ENCODE results near the gene ARHGAP15.
"Not testable (repeated sequence)": the region's sequence is repeated elsewhere in the genome, so short reads cannot be mapped to it uniquely, and the experiment has no call there.

The ARHGAP15 gene

DNA sequence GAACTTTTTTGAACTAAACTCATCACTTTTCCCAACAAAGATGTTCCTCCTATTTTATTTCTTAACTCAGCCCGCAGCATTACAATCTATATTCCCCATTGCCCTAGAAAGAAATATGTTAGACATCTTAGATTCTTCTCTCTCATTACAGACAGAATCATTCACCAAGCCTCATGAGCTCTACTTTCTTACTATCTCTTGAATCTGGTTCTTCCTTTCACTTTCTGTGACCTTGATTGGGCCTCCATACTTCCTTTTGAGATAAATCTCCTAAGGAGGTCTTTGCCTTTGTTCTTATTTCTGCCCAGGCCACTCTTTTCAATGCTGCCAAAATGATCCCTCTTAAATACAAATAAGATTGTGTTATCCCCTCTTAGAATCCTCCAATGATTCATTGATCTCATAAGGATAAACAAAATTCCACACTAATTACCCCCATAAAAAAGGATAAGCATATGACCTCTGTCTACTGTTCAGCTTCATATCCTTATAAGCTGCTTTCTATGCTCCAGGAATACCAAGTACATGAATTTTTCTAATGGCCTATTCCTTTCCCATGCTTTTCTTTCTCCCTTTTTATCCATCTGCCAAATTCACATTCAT lies 400.0 kb downstream of the ARHGAP15 start:
- DNase-seq (ENCODE audit: low read depth in 2 of 2): no peak

DNA sequence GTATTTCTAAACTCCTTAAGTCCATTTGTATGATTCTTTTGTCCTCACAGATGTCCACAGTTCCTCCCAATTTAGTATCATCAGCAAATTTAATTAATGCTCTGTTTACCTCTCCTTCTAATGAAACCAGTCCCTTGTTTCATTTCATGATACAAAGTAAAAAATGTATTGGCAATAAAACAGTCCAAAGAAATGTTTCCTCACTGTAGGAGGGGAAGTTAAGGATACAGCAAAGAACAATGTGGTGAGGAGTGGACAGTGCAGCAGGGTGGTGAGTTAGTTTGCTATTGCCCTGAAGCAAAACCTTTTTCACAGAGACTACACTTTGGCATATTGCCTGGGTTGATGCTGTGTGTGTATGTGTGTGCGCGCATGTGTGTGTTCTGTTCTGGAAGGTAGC lies 401.5 kb downstream of the ARHGAP15 start:
- DNase-seq (ENCODE audit: low read depth in 2 of 2): no peak

DNA sequence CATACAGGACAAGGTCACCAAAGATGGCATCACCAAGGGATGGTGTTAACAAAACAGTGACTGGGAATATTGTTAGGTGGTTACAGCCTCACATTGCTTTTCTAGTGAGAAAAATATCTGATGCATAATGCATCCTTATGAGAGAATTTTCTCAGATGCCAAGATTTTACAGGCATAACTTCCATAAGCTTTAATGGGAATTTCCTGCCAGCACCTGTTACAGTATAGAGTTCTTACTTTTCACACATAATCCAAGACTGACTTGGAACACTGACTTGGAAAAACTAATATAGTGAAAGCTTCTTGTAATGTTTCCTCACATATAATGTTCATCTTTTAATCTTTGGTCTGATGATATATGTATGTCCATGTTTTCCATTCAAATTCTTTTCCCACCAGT lies 402.8 kb downstream of the ARHGAP15 start:
- DNase-seq (ENCODE audit: low read depth in 2 of 2): no peak

DNA sequence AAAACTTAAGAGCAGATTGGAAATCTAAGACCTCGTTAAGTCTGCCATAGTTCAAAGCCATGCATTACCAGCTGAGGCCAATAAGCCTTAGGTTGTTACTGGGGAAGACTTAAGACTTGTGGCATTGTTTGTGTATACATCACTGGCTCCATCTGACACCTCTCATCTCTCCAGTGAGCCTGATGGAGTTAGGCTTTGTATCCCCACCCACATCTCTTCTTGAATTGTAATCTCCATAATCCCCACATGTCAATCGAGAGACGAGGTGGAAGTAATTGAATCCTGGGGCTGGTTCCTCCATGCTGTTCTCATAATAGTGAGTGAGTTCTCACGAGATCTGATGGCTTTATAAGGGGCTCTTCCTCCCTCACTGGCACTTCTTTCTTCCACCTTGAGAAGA lies 404.6 kb downstream of the ARHGAP15 start:
- no peak for DNase-seq (ENCODE audit: low read depth in 2 of 2)

DNA sequence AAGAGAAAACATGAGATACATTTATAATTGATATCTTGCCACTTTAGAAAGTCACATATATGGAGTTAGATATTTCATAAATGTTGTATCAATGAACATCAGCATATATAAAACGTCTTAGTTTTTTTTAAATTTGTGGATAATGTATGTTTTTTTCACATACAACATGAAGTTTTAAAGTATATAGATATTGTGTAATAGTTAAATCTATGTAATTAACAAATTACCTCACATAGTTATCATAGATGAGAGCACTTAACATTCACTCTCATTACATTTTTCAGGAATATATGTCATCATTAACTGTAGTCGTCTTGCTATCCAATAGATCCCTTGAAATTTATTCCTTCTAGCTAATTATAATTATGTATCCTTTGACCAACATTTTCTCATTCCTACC lies 406.6 kb downstream of the ARHGAP15 start:
- no peak for DNase-seq (ENCODE audit: low read depth in 2 of 2)

DNA sequence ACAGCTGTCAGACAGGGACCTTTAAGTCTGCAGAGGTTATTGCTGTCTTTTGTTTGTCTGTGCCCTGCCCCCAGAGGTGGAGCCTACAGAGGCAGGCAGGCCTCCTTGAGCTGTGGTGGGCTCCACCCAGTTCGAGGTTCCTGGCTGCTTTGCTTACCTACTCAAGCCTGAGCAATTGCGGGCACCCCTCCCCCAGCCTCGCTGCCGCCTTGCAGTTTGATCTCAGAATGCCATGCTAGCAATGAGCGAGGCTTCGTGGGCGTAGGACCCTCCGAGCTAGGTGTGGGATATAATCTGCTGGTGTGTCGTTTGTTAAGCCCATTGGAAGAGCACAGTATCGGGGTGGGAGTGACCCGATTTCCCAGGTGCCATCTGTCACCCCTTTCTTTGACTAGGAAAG lies 412.7 kb downstream of the ARHGAP15 start:
- DNase-seq (ENCODE audit: low read depth in 2 of 2): not testable (repeated sequence)

DNA sequence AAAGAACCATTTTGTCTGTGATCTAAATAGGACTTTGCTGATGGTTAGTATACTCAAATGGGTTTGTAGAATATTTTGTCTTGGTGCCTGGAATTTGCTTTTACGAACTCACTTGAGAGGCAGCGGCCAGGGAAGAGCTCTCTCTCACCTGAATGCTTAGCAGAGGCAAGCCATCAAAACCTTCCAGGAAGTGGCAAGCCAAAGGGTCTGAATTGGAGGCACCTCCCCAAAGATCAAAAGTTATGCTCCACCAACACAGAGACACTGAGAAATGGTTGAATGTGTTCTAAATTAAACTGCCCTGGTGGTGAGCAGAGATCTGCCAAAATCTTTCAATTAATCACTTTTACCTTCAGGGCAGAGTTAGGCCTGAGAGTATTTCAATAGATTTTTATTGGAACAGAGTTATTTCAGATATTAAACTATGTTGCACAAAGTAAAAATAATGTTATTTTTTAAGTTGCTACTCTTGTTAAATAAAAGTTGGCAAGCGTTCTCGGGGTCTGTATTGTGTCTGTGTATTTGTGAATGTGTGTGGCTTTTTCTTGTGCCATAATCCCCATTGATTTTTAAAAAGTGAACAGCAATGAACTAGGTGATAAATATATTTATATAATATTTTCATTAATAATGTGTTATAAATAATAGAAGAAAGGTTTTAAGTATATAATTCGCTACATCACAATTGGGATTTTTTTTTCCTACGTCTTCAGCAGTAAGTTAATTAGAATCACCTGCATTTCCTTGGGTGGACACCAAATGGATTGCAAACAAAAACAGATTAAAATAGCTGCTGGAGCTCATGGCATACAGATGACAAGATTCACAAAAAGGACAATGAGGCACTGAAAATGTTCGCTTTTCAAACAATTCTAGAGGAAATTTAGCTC lies 416.1 kb downstream of the ARHGAP15 start:
- DNase-seq (ENCODE audit: low read depth in 2 of 2): no peak

DNA sequence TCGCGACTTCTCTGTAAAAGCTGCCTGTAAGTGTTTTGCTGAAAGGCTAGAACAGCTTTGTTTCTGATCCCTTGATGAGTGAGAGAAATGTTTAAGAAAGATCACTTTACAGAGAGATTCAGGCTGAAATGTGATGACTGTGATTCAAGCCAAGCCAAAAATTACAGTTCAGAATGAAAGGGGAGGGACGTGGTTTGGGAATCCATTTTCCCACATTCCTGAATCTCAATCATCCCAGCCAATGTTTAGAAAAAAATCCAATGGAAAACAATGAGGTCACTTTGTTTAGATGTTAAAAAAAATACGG lies 416.7 kb downstream of the ARHGAP15 start:
- no peak for DNase-seq (ENCODE audit: low read depth in 2 of 2)

DNA sequence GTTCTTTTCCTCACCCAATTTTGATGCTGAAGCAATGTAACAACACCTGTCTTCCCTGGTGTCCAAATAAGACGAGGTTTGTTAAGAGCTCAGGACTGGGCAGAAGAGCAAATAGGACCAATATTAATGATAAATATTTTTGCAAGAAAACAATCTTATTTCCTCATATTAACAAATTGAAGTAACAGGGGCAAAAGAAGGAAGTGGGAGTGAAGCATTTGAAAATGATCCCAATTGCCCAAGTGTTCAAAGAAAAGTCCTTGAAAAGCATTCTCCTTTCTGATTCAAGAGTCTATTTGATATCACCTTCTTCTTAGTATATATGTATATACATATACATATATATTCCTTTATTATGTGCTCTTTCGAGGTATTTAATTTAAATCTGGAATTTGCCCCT lies 418.8 kb downstream of the ARHGAP15 start:
- DNase-seq (ENCODE audit: low read depth in 2 of 2): no peak

DNA sequence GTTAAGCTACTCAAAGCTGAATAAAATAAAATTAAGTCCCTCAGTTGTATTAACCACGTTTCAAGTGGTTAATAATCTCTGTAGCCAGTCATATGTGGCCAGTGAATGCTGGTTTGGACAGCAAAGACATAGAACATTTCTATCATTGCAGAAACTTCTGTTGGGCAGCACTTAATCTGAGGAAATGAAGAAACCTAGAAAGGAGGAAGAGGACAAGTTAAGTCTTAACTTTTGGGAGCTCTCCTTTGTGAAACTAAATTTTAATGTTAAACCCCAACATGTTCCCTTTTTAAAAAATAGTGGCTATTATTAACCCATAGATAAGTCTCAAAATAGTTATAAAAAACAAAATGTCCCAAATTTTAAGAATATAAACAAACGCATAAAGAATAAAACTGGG lies 421.3 kb downstream of the ARHGAP15 start:
- no peak for DNase-seq (ENCODE audit: low read depth in 2 of 2)

DNA sequence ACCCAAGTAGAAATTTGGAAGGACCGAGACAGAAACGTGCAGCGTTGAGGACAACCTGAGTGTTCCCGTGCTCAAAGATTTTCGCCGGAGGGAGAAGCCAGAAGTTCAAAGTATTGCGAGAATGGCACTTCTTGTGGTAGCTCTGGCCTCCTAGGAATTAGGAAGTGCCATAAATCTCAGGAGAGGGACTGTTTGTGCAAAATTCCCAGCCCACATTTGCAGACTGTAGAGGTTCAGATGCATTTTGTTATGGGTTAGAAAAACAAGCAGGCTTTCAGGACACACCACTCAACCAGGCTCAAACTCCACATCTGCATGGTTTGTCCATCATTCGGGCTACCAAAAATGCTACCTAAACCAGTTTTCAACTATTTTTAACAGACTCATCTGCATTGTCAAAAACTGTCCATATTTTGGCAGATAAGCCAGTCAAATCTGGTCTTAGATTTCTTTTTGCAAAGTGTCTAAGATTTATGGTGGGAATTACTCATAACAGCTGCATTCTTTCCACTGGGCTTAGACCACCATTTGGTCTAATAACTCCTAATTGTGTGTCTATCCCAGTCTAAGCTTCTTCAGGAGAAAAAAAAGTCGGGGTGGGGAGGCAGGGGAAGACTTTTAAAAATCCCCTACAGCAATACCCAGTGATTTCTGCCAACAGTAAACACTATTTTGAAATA lies 422.9 kb downstream of the ARHGAP15 start:
- DNase-seq (ENCODE audit: low read depth in 2 of 2): no peak

DNA sequence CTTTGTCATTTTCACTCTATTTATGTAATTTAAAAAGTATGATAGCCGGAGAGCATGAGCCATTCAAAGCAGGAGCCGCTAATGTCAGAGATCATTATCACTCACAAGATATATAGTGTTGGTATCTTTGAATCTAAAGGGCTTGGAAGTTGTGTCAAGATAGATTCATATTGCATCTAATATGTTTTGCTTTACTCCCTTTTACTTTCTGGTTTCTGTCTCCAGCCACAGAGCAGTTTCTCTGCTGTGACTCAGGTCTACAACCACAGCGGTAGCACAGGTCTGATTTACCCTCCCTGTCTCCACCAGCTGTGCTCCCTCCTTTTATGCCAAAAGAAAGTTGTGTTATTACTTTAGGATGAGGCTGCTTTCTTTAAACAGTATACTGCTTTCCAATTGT lies 424.0 kb downstream of the ARHGAP15 start:
- DNase-seq (ENCODE audit: low read depth in 2 of 2): peak; percentile 3 to 7

DNA sequence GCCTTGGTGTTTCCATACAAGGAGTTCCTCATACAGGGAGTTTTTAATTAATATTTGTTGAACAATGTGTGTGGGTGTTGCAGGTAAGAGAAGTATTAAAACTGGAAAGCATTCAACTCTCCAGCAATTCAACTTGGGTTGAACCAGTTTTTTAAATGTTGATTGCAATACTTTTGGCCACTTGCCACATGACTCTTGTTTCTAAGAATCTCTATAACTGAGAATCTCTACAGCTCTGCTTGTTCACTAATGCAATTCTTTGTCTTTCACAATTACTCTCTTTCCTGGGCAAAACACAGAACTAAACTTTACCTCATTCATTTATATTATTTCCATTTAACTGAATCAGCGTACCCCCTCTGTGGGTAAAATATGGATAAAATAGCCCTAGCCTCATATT lies 429.4 kb downstream of the ARHGAP15 start:
- DNase-seq (ENCODE audit: low read depth in 2 of 2): no peak

DNA sequence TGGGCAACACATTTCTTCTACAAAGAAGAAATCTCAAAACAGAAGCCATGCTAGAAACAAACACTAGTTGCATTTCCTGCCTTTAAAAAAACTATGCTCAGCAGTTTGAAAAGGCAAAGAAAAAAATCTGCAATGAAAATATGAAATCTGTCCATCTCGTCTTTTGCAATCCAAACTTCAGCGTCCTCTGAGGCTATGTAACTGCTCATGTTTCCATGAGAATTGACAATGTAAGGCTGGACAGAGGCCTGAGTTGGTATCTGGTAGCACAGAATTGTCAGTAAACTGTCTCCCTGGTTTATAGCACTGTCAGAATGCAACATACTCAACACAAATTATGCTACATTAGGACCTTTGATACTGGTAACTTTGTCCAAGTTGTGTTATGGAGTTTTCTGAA lies 429.9 kb downstream of the ARHGAP15 start:
- DNase-seq (ENCODE audit: low read depth in 2 of 2): no peak

DNA sequence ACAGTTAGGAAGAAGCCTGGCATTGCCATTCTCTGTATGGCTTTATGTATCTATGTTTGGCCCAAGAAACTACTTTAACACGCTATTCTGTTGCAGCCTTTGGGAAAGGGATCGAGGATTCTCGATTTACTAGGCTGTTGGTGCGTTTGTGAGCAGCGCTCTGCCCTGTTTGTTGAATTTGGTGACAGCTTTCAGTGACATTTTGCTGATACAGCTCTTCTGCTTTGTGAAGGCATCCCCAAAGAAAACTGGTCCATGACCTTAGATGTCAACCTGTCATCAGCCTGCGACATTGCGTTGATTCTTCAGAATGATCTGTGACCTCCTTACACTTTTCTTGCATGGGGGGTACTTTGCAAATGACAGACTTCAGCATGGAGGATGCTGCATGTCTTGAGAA lies 431.5 kb downstream of the ARHGAP15 start:
- DNase-seq (ENCODE audit: low read depth in 2 of 2): no peak

DNA sequence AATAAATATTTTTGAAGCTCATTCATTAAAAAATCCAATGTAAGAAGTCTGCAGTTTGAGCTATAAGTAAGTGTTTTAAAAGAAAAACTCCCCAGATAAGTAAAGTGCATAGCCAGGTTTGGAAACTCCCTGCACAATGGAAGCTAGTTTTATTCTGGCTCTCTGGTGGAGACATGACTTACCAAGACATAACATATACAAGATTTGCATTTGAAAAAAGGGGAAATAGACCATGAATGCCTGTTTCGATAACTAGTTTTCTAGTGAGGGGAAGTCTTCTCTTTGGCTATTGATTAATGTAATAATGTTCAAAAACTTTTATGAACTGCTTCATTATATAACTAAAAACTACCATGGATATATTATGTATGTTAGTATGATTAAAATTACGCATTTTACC lies 435.2 kb downstream of the ARHGAP15 start:
- no peak for DNase-seq (ENCODE audit: low read depth in 2 of 2)

DNA sequence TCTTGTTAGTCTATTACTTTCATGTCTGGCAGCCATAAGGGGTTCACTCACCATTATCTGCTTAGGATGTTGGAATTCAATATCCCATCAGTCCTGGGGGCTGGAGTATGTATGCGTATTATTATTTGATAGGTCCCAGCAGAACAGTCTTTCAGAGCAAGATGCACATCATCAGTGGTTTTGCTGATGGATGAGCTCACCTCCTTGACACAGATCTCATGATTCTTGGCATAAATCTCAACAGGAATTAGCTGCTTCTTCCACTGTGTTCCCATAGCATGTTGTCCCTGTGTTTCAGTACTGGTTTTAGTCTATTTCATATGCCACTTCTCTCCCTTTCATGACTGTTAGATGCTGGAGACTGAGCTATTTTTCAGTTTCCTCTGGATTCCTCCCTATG lies 442.5 kb downstream of the ARHGAP15 start:
- no peak for DNase-seq (ENCODE audit: low read depth in 2 of 2)

DNA sequence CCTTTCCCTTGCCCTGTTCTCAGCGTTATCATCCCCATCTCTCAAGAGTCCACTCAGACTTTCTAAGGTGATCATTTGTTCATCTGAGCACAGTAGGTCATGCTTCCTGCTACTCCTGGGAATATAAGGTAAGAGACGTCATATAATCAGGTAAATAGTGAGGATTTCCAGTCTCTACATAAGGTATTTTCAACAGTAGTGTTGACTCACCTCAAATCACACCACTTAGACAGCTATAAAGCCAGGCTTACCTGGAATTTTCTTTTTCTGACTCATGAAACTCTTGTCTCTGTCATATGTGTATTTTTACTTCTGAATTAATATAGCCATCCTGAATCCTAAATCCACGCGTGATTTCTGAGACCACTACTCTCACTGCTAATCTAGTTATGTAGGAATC lies 443.2 kb downstream of the ARHGAP15 start:
- DNase-seq (ENCODE audit: low read depth in 2 of 2): no peak

DNA sequence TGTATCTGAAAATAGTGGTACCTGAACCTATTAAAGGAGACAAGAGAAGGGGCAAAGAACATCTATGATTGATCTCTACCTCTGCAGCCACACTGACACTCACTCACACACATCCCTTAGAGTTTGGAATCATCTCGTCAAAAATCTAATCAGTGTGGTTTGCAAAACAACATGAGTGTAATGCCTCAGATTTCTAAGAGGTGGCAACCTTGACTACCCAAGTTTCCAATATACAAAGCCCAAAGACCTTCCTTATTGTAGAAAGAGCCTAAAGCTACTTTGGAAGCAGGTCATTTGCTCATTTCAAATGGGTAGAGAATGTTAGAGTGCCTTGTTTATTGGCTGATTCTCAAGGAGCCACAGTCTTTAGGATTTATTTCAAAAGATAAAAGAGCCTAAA lies 444.9 kb downstream of the ARHGAP15 start:
- no peak for DNase-seq (ENCODE audit: low read depth in 2 of 2)

DNA sequence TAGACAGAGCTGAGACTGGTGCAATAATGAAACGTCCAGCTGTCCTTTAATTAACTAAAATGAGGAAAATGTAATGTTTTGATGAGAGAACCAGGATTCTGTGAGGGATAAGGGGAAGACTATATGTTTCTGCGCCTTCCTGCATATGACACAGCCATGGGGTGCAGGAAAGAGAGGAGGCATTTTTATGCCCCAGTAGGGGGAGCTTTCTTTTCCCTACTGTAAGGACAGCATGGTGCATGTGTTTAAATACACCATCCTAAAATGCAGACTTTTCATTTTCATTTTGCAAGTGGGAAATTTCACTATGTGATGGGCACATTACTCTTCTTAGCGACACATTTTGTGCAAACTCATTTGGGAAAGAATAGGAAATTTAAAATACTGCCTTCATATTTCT lies 446.1 kb downstream of the ARHGAP15 start:
- DNase-seq (ENCODE audit: low read depth in 2 of 2): no peak

DNA sequence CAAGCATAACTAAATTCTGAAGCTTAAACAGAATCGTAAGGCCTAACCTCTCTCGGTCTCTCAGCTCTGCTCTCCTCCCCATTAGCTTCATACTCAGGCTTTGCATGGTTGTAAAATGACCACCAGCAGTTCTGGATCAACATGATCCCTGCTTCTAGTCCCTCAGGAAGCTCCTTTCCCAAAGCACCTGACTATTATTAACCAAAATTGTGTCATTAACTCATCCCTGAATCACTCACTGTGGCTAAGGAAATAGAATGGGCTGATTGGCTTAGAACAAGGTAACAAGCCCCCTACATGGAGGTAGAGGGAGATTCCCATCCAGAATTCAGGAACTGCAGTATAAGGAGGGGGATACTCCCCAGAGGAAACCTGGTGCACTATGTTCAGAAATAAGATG lies 448.3 kb downstream of the ARHGAP15 start:
- no peak for DNase-seq (ENCODE audit: low read depth in 2 of 2)

DNA sequence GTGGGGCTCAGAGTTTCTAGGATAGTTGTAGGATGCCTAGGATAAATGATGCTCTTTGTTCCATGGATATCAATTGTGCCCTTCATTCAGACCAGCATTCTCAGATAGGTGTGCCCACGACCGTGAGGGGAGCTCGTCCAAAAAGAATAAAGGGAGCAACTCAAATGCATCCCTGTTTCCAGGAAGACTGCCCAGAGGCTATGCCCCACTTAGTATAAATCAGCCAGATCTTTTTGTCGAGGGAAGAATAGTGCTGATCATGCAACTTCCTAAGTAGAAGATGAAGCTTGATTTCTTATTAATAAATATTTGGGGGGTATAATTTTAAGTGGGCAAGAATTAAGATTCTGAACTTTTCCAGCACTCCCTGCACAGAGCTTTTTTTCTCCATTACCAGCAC lies 450.2 kb downstream of the ARHGAP15 start:
- DNase-seq (ENCODE audit: low read depth in 2 of 2): no peak

DNA sequence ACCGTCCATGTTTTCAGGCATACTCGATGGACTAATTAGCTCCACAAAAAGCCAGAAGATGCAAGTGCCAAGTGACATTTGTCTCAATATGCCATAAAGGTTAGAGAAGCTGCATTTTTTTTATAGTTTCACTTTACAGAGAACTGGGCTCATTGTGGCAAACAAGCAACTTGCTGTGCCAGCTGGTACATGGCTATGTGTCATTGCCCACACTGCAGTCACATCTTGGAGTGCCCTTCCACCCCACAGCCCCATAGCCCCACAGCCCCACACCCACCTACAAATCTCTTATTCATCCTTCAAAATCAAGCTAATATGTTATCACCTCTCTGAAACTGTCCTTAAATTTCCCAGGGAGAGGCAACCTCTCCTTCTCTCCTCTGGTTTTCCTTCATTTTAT lies 451.9 kb downstream of the ARHGAP15 start:
- DNase-seq (ENCODE audit: low read depth in 2 of 2): no peak
